Dendritic cell treated with granulocyte-macrophage colony-stimulating factor and Interleukin-4, amounts not matched to agents 40 ng/mL and 50 ng/mL, for 4 days (primary cell): ENCODE measurements around the gene KITLG.
A peak's percentile ranks its signal among the peaks of the same experiment; 100 is the strongest.

Experiments
- H3K27ac Mint-ChIP-seq: one replicate; pipeline ENCODE4 v1.8.0; 2022; ENCODE audit warnings: mild to moderate bottlenecking, mixed read lengths
- H3K27me3 Mint-ChIP-seq: one replicate; pipeline ENCODE4 v1.8.0; 2022; ENCODE audit warnings: mild to moderate bottlenecking, mixed read lengths
- H3K36me3 Mint-ChIP-seq: one replicate; pipeline ENCODE4 v1.8.0; 2022; ENCODE audit warnings: low read depth, mixed read lengths
- H3K4me1 Mint-ChIP-seq: one replicate; pipeline ENCODE4 v1.8.0; 2022; ENCODE audit warnings: low read depth, mixed read lengths
- H3K4me3 Mint-ChIP-seq: one replicate; pipeline ENCODE4 v1.8.0; 2022; ENCODE audit warnings: mild to moderate bottlenecking, moderate library complexity, mixed read lengths
- H3K9me3 Mint-ChIP-seq: one replicate; pipeline ENCODE4 v1.8.0; 2022; ENCODE audit warnings: mixed read lengths
- intact Hi-C: fragments of 100-400 bp; cut with micrococcal nuclease; formaldehyde crosslinking; loops from one replicate; pipeline ENCODE4 v1.15.0; 2022

KITLG gene

DNA sequence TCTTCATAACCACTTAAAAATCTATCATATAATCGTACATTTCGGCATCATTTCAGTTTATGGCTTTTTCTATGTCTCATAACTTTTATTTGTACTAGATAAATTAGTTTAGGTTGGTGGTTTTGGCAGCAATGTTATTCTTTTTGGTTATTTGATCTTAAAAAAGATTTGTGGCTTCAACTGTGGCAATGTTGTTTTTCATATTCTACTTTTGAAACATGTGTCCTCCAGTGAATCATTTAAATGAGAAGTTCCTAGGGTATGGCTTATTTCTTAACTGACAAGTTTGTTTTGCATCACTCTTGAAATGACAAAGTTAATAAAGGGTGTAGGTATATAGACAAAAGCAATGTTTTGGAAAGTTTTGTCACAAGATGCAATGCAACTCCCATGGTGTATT, 11.1 kb upstream of the KITLG start:
- H3K36me3 Mint-ChIP-seq: no peaks in the 10 kb centered on the region
- intact Hi-C loops: no loop called here
- H3K27ac Mint-ChIP-seq: no peak overlapping the region
- no peaks in the 10 kb centered on the region for H3K4me1 Mint-ChIP-seq
- peaks cover 8% of the 10 kb centered on the region for H3K9me3 Mint-ChIP-seq
- no peak overlapping the region for H3K4me3 Mint-ChIP-seq
- H3K27me3 Mint-ChIP-seq: no peaks in the 10 kb centered on the region

- no peaks in the 10 kb centered on the region for H3K36me3 Mint-ChIP-seq
- H3K9me3 Mint-ChIP-seq: peaks cover 13% of the 10 kb centered on the region
- intact Hi-C loops: no loop called here
- no peak overlapping the region for H3K4me3 Mint-ChIP-seq
- no peak overlapping the region for H3K27ac Mint-ChIP-seq
- no peaks in the 10 kb centered on the region for H3K27me3 Mint-ChIP-seq
- no peaks in the 10 kb centered on the region for H3K4me1 Mint-ChIP-seq
Observed at GRCh38 chr12:88590851-88591250, 10.6 kb upstream of the KITLG start.

DNA sequence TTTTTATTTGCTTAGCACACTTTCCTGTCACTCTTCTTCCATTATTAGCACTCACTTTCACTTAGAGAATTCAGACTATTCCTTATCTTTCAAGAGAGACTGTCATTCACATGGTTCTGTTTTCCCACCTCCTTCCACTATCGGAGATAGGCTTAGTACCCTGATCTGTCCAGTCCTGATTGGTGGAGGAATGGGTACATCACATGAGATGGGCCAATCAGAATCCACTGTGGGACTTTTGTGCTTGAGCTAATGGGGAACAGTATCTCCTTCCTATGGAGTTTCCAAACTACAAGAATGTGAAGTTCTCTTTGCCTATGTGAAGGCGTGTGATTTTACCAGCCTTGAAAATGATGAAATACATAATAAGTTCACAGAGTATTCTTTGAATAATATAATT, 4.8 kb upstream of the KITLG start:
- H3K9me3 Mint-ChIP-seq: peaks cover 23% of the 10 kb centered on the region
- no peaks in the 10 kb centered on the region for H3K36me3 Mint-ChIP-seq
- peaks cover 28% of the 10 kb centered on the region for H3K27me3 Mint-ChIP-seq
- H3K27ac Mint-ChIP-seq: no peak overlapping the region
- peaks cover 6% of the 10 kb centered on the region for H3K4me1 Mint-ChIP-seq
- intact Hi-C loops: no loop called here
- H3K4me3 Mint-ChIP-seq: no peak overlapping the region

DNA sequence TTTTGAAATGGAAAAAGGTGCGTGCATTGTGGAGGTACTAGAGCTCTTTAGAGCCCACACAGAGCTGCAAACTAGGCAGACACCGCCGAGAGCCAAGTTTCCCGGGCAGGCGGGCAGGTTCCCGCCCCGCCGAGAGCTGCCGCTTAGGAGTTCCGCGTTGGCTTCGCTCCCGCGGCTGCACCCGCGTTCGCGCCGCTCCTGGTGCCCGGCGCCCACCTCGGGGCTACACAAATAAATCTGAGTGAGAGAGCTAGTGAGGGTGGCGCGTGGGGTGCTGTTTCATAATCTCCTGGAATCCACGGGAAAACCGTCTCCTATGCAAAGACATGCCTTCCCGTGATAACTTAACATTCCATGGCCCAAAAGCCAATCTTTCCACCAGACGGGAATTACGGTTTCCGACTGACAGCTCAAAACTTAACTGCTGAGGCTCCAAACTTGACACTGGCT, 645 bp downstream of the KITLG start:
- no peaks in the 10 kb centered on the region for H3K9me3 Mint-ChIP-seq
- peak overlapping the region; percentile 11 for H3K27ac Mint-ChIP-seq
- intact Hi-C loops: loop anchor here (5.0 kb wide), 1 partner anchor 58 kb away; no protein-coding TSS in a partner anchor
- H3K36me3 Mint-ChIP-seq: no peaks in the 10 kb centered on the region
- peaks cover 45% of the 10 kb centered on the region for H3K27me3 Mint-ChIP-seq
- peaks cover 12% of the 10 kb centered on the region for H3K4me1 Mint-ChIP-seq
- H3K4me3 Mint-ChIP-seq: peak overlapping the region; percentile 78

GRCh38 chr12:88579161-88579517, 1.1 kb downstream of the KITLG start:
- Mint-ChIP-seq H3K27ac (no peak overlapping the region), H3K36me3 (no peaks in the 10 kb centered on the region), H3K9me3 (no peaks in the 10 kb centered on the region), H3K4me1 (peaks cover 12% of the 10 kb centered on the region), H3K27me3 (peaks cover 47% of the 10 kb centered on the region), H3K4me3 (peak overlapping the region; percentile 78)
- intact Hi-C loops: no loop called here

DNA sequence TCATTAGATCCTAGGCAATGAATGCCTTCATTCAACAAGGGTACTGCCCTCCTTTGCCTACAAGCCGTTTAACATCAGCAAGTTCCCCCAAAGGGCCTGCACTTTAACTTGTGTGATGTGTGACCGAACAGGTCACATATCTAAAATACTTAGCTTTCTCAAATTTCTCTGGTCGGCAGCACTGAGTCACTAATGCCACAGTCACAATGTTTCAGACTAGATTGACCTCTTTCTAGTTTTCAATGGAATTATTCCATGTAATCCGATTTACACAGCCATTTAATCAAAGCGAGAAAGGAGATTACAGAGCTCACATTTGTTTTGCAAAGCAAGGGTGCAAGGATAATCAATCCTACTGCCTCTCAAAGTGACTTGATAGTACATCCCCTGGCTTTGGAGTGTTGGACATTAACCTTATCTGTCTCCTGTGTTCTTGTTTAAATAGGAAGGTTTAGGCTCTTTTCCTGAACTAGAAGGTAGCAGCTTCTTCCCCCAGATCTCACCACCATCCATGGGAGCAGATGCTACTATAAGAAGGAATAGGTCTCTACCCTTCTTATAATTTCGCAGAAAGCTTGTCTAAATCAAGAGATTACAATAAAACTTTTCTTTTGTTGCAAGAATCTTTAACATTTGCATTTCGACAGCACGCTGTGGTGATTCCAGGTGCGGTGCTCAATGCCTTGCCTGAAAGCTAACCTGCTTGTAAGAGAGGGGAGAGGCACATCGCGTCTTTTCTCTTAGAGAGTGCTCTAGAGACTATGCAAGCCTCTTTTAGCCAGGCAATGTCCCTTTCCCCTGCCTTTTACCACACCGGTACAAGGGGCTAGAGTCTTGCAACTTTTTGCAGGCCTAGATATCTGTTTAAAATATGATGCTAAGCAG, 1.8 kb downstream of the KITLG start:
- Mint-ChIP-seq H3K4me3 (no peak overlapping the region), H3K27me3 (peaks cover 44% of the 10 kb centered on the region)

DNA sequence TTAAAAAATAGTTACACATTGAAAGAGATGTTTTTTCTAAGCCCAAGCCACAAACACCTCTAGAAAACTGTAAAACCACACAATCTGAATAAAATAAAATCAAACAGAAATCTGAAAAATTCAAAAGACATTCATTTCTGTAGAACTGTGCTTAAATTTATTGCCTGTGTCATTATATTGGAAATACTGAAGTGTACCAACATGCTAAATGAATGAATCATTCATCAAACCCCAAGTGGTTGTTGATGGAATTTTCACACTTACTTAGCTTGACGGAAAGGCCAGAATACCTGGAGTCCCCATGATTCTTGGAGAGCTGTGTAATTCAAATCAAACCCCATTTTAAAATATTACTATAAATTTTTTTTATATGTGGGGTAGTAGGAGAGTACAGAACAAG, 2.7 kb downstream of the KITLG start:
- Mint-ChIP-seq H3K4me1 (peaks cover 12% of the 10 kb centered on the region), H3K27me3 (peaks cover 37% of the 10 kb centered on the region), H3K4me3 (no peak overlapping the region), H3K27ac (no peak overlapping the region), H3K9me3 (no peaks in the 10 kb centered on the region), H3K36me3 (no peaks in the 10 kb centered on the region)
- intact Hi-C loops: no loop called here

More for the DNA sequence above, 1.8 kb downstream of the KITLG start:
- intact Hi-C loops: no loop called here
- Mint-ChIP-seq H3K4me1 (peaks cover 12% of the 10 kb centered on the region), H3K9me3 (no peaks in the 10 kb centered on the region), H3K27ac (no peak overlapping the region), H3K36me3 (no peaks in the 10 kb centered on the region)

DNA sequence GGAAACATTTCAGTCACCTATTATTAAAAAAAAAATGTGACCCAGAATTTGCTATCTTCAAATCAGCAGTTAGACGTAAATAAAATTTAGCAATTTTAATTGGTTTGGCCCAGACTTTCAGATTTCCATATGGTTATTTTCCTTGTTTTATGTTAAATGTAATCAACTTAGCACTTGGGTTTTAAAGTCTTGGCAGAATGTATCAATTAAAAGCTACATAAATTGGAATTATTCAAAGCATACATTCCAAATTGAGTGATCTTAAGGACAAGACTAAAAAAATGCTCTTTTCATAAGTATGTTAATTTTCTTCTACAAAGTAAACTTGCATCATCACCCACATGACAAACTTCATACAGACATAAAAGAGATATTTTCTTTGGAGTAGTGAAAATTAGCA, 3.4 kb downstream of the KITLG start:
- Mint-ChIP-seq H3K4me1 (peaks cover 12% of the 10 kb centered on the region), H3K27ac (no peak overlapping the region), H3K4me3 (no peak overlapping the region), H3K36me3 (no peaks in the 10 kb centered on the region), H3K9me3 (no peaks in the 10 kb centered on the region), H3K27me3 (peaks cover 33% of the 10 kb centered on the region)
- intact Hi-C loops: no loop called here

- Mint-ChIP-seq H3K27me3 (peaks cover 26% of the 10 kb centered on the region), H3K36me3 (no peaks in the 10 kb centered on the region), H3K4me3 (no peak overlapping the region), H3K27ac (no peak overlapping the region), H3K9me3 (no peaks in the 10 kb centered on the region), H3K4me1 (peaks cover 9% of the 10 kb centered on the region)
- intact Hi-C loops: no loop called here
Observed at GRCh38 chr12:88575361-88575970, 4.8 kb downstream of the KITLG start.

GRCh38 chr12:88574278-88574677, 6.0 kb downstream of the KITLG start:
- no peaks in the 10 kb centered on the region for H3K36me3 Mint-ChIP-seq
- intact Hi-C loops: no loop called here

DNA sequence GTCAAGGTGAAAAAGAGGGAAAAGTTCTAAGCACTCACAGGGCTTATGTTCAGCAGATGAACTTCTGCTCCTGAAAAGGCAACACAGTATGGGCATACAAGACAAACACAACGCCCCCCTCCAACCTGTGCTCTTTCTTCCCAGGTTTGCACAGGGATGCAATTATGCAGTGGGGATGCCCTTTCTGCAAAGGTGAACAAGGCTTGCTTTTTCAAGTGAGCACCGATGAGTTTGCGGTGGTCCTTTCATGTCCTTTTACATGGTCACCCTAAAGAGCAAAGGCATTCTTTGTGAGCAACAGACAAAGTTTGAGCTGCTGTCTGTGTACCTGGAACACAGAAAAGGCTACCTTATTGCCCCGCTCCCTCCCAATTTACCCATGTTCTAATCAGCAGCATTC, 6.7 kb downstream of the KITLG start:
- no peaks in the 10 kb centered on the region for H3K9me3 Mint-ChIP-seq
- intact Hi-C loops: no loop called here

More at GRCh38 chr12:88574278-88574677, 6.0 kb downstream of the KITLG start:
- H3K9me3 Mint-ChIP-seq: no peaks in the 10 kb centered on the region
- no peak overlapping the region for H3K27ac Mint-ChIP-seq
- peaks cover 17% of the 10 kb centered on the region for H3K27me3 Mint-ChIP-seq
- H3K4me1 Mint-ChIP-seq: no peaks in the 10 kb centered on the region
- H3K4me3 Mint-ChIP-seq: no peak overlapping the region

DNA sequence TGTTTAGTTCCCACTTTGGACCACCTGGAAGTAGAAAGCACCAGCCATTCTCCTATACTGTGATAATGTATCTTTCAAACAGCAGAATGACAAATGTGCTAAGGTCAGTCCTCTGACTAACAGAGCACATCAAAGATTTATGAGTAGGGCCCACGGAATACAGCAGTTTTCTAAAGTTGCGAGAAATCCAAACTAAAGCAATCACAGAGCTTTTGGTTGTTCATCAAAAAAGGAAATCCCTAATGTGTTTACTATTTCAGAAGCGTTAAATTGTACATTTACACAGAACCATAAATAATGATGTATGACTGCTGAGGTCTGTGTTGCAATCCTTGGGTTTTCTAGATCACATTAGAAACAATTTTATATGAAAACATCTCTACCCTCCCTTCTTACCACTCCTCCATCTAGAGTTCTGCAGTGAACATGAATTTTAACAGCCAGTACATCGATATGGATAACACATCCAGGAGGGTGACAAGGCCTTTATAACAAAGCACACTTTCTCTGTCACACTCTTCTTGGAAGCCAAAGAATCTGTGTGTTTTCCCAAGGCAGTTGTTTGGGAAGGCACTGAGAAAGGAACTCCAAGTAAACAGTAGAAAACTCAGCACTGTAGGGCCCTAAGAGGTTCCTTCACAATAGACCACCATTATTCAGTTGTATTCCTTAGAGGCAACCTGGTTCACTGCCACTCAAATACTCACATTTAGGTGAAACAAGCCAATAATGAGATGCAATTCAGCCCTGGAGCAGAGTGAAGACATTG, 7.3 kb downstream of the KITLG start:
- H3K27me3 Mint-ChIP-seq: peaks cover 4% of the 10 kb centered on the region
- intact Hi-C loops: no loop called here
- no peak overlapping the region for H3K27ac Mint-ChIP-seq
- H3K9me3 Mint-ChIP-seq: no peaks in the 10 kb centered on the region
- H3K4me3 Mint-ChIP-seq: no peak overlapping the region
- no peaks in the 10 kb centered on the region for H3K4me1 Mint-ChIP-seq
- H3K36me3 Mint-ChIP-seq: no peaks in the 10 kb centered on the region

More for the DNA sequence above, 6.7 kb downstream of the KITLG start:
- Mint-ChIP-seq H3K36me3 (no peaks in the 10 kb centered on the region), H3K4me1 (no peaks in the 10 kb centered on the region), H3K27ac (no peak overlapping the region), H3K4me3 (no peak overlapping the region), H3K27me3 (peaks cover 10% of the 10 kb centered on the region)

- Mint-ChIP-seq H3K4me3 (no peak overlapping the region), H3K4me1 (no peaks in the 10 kb centered on the region), H3K27ac (no peak overlapping the region), H3K27me3 (peaks cover 3% of the 10 kb centered on the region), H3K9me3 (no peaks in the 10 kb centered on the region), H3K36me3 (no peaks in the 10 kb centered on the region)
- intact Hi-C loops: no loop called here
Observed at GRCh38 chr12:88571543-88571942, 8.7 kb downstream of the KITLG start.

DNA sequence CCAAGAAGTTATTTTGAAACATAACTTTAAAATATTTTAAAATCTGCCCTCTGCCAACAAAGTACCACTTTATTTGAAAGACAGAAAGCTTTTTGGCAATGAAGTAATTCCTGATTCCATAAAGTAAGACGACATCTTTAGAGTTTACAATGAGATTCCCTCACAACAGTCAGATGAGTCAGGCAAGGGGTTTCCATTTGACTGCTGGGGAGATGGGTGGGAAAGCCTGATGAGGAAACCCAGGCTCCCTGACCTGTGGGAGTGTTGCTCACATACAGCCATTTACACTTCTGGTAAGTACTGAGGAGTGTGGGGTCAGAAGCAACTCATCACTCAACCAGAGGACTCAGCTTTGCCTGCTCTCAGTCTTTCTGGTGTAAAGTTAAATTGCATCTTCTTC, 10.2 kb downstream of the KITLG start:
- no peaks in the 10 kb centered on the region for H3K36me3 Mint-ChIP-seq
- H3K9me3 Mint-ChIP-seq: no peaks in the 10 kb centered on the region
- peaks cover 3% of the 10 kb centered on the region for H3K27me3 Mint-ChIP-seq
- intact Hi-C loops: no loop called here
- H3K27ac Mint-ChIP-seq: no peak overlapping the region
- H3K4me3 Mint-ChIP-seq: no peak overlapping the region
- H3K4me1 Mint-ChIP-seq: no peaks in the 10 kb centered on the region
